ENCODE results near the gene SPESP1. TPM values are rescaled to one million over a fixed set of nuclear protein-coding genes. Genes with fewer than 3 reads are reported as not detected.

The SPESP1 gene
- total and polyA plus RNA-seq, 9 of the 15 experiments (the other 6 are each of a cell fraction or from before 2014, with no cell fraction given), result not detected

DNA sequence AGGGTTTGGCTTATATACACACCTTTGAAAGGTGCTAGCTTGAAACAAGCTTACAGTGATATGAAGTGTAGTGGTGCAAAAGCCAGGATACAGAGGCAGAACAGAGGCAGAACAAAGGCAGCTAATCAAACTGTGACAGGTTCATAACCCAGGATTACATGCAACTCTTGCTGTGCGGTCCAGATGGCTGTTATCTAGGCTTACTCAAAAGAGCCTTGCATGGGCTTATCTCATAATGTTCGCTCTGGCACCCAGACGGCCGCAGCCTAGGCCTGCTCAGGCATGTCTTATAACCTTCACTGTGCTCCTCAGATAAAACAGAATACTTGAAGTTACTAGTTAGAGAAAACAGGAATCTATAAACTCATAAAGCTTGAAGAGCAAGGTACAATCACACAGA, 61.4 kb downstream of the SPESP1 start (continued):
- TF ChIP-seq, protein P1, sequence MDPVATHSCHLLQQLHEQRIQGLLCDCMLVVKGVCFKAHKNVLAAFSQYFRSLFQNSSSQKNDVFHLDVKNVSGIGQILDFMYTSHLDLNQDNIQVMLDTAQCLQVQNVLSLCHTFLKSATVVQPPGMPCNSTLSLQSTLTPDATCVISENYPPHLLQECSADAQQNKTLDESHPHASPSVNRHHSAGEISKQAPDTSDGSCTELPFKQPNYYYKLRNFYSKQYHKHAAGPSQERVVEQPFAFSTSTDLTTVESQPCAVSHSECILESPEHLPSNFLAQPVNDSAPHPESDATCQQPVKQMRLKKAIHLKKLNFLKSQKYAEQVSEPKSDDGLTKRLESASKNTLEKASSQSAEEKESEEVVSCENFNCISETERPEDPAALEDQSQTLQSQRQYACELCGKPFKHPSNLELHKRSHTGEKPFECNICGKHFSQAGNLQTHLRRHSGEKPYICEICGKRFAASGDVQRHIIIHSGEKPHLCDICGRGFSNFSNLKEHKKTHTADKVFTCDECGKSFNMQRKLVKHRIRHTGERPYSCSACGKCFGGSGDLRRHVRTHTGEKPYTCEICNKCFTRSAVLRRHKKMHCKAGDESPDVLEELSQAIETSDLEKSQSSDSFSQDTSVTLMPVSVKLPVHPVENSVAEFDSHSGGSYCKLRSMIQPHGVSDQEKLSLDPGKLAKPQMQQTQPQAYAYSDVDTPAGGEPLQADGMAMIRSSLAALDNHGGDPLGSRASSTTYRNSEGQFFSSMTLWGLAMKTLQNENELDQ (CRISPR knock-in tag; IDR thresholded peaks at IDR 0.05; ENCODE audit: borderline replicate concordance), result no peak
- TF ChIP-seq, protein P2, sequence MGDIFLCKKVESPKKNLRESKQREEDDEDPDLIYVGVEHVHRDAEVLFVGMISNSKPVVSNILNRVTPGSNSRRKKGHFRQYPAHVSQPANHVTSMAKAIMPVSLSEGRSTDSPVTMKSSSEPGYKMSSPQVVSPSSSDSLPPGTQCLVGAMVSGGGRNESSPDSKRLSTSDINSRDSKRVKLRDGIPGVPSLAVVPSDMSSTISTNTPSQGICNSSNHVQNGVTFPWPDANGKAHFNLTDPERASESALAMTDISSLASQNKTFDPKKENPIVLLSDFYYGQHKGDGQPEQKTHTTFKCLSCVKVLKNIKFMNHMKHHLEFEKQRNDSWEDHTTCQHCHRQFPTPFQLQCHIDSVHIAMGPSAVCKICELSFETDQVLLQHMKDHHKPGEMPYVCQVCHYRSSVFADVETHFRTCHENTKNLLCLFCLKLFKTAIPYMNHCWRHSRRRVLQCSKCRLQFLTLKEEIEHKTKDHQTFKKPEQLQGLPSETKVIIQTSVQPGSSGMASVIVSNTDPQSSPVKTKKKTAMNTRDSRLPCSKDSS (IDR thresholded peaks at IDR 0.05; ENCODE audit: low read depth, partially characterized antibody), result no peak
- TF ChIP-seq, protein P3, sequence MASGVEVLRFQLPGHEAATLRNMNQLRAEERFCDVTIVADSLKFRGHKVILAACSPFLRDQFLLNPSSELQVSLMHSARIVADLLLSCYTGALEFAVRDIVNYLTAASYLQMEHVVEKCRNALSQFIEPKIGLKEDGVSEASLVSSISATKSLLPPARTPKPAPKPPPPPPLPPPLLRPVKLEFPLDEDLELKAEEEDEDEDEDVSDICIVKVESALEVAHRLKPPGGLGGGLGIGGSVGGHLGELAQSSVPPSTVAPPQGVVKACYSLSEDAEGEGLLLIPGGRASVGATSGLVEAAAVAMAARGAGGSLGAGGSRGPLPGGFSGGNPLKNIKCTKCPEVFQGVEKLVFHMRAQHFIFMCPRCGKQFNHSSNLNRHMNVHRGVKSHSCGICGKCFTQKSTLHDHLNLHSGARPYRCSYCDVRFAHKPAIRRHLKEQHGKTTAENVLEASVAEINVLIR (CRISPR knock-in tag; IDR thresholded peaks at IDR 0.05), result no peak
- TF ChIP-seq, protein P4, sequence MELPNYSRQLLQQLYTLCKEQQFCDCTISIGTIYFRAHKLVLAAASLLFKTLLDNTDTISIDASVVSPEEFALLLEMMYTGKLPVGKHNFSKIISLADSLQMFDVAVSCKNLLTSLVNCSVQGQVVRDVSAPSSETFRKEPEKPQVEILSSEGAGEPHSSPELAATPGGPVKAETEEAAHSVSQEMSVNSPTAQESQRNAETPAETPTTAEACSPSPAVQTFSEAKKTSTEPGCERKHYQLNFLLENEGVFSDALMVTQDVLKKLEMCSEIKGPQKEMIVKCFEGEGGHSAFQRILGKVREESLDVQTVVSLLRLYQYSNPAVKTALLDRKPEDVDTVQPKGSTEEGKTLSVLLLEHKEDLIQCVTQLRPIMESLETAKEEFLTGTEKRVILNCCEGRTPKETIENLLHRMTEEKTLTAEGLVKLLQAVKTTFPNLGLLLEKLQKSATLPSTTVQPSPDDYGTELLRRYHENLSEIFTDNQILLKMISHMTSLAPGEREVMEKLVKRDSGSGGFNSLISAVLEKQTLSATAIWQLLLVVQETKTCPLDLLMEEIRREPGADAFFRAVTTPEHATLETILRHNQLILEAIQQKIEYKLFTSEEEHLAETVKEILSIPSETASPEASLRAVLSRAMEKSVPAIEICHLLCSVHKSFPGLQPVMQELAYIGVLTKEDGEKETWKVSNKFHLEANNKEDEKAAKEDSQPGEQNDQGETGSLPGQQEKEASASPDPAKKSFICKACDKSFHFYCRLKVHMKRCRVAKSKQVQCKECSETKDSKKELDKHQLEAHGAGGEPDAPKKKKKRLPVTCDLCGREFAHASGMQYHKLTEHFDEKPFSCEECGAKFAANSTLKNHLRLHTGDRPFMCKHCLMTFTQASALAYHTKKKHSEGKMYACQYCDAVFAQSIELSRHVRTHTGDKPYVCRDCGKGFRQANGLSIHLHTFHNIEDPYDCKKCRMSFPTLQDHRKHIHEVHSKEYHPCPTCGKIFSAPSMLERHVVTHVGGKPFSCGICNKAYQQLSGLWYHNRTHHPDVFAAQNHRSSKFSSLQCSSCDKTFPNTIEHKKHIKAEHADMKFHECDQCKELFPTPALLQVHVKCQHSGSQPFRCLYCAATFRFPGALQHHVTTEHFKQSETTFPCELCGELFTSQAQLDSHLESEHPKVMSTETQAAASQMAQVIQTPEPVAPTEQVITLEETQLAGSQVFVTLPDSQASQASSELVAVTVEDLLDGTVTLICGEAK (IDR thresholded peaks at IDR 0.05), result no peak
- TF ChIP-seq, protein P4 (CRISPR knock-in tag; IDR thresholded peaks at IDR 0.05), result no peak
- TF ChIP-seq STAT6 (CRISPR knock-in tag; IDR thresholded peaks at IDR 0.05) (no peak), THRB (CRISPR knock-in tag; conservative IDR thresholded peaks at IDR 0.05) (no peak), GTF2A2 (tag; IDR thresholded peaks at IDR 0.05) (no peak), CREM (IDR thresholded peaks at IDR 0.05; ENCODE audit: low read depth) (peak; percentile 77)

Measured in K562 (cell line).